Prostate gland (tissue), 2 donors: ENCODE data around the gene GRB10.

Experiments used
- CTCF ChIP-seq, 4 experiments: fragments of 200-600 bp in 2 of 4; fragments of 450-650 bp in 2 of 4; sonication (generic) in 2 of 4; IDR thresholded peaks; 1 replicate in 3 of 4; 2 replicates in 1 of 4; pipeline ENCODE4 v1.5.1; 2016 to 2019; ENCODE audit warnings: antibody characterized with exemption in 4 of 4, mild to moderate bottlenecking in 2 of 4, moderate library complexity in 2 of 4
- POLR2AphosphoS5 ChIP-seq: sonication (generic); formaldehyde crosslinking; IDR thresholded peaks from one replicate; pipeline ENCODE4 v1.6.1; 2017; ENCODE audit warnings: antibody characterized with exemption

- TF ChIP-seq CTCF (IDR thresholded peaks at IDR 0.05) (no peak), POLR2AphosphoS5 (no peak)
Measured at GRCh38 chr7:50652400-50653125, 130.1 kb downstream of the GRB10 start.
